Calu3 (cell line): ENCODE measurements around the gene CBX7. TPM values are rescaled to one million over a fixed set of nuclear protein-coding genes. Genes with fewer than 3 reads are reported as not detected.

Experiments used
- BruUV-seq: library from RNA; stranded (reverse); fragments of 400-500 nt; replicated peaks from 2 replicates; lab custom pipeline; 2021; lab: Mats Ljungman, UMichigan
- CTCF ChIA-PET: fragments of 300-600 bp; sonication (Branson Sonifier 250); formaldehyde crosslinking; loops from one replicate; lab custom pipeline; 2022; ENCODE audit warnings: antibody characterized with exemption; lab: Charles Lee
- DNase-seq: peaks from one replicate; pipeline ENCODE4 v3.0.0; 2022
- H3K27ac Mint-ChIP-seq: one replicate; pipeline ENCODE4 v1.8.0; 2022; ENCODE audit warnings: mixed read lengths; ENCODE audit not compliant: unreplicated experiment
- H3K27me3 Mint-ChIP-seq: one replicate; pipeline ENCODE4 v1.8.0; 2022; ENCODE audit warnings: mixed read lengths; ENCODE audit not compliant: unreplicated experiment
- H3K36me3 Mint-ChIP-seq: one replicate; pipeline ENCODE4 v1.8.0; 2022; ENCODE audit warnings: mild to moderate bottlenecking, moderate library complexity, mixed read lengths; ENCODE audit not compliant: insufficient read depth, unreplicated experiment
- H3K4me1 Mint-ChIP-seq: one replicate; pipeline ENCODE4 v1.8.0; 2022; ENCODE audit warnings: mild to moderate bottlenecking, low read depth, mixed read lengths; ENCODE audit not compliant: unreplicated experiment
- H3K4me3 Mint-ChIP-seq: one replicate; pipeline ENCODE4 v1.8.0; 2022; ENCODE audit warnings: mild to moderate bottlenecking, low read depth, moderate library complexity, mixed read lengths; ENCODE audit not compliant: unreplicated experiment
- H3K9me3 Mint-ChIP-seq: one replicate; pipeline ENCODE4 v1.8.0; 2022; ENCODE audit warnings: low read depth, mixed read lengths; ENCODE audit not compliant: unreplicated experiment
- intact Hi-C: fragments of 100-400 bp; cut with micrococcal nuclease; formaldehyde crosslinking; loops from one replicate; pipeline ENCODE4 v1.10.0; 2022; ENCODE audit not compliant: unreplicated experiment
- total RNA-seq: library from RNA; stranded (reverse); gene quantifications from 2 replicates; pipeline ENCODE4 v1.2.3, GENCODE V29; 2022
- TF ChIP-seq, protein P1 (sequence below): fragments of 200-600 bp; IDR thresholded peaks from one replicate; pipeline ENCODE4 v1.8.0; 2022; ENCODE audit warnings: antibody characterized with exemption; ENCODE audit not compliant: unreplicated experiment

Gene CBX7
- total RNA-seq, 1 experiment from 2014 or later: 10.5 TPM

GRCh38 chr22:39106326-39106725 lies 46.2 kb downstream of the CBX7 start:
- H3K27me3 Mint-ChIP-seq: no peaks in the 10 kb centered on the region
- no peak for DNase-seq
- H3K9me3 Mint-ChIP-seq: no peaks in the 10 kb centered on the region
- H3K4me1 Mint-ChIP-seq: peaks cover 10% of the 10 kb centered on the region
- BruUV-seq: no TSS peak
- CTCF ChIA-PET: no interaction called here
- TF ChIP-seq, protein P1, sequence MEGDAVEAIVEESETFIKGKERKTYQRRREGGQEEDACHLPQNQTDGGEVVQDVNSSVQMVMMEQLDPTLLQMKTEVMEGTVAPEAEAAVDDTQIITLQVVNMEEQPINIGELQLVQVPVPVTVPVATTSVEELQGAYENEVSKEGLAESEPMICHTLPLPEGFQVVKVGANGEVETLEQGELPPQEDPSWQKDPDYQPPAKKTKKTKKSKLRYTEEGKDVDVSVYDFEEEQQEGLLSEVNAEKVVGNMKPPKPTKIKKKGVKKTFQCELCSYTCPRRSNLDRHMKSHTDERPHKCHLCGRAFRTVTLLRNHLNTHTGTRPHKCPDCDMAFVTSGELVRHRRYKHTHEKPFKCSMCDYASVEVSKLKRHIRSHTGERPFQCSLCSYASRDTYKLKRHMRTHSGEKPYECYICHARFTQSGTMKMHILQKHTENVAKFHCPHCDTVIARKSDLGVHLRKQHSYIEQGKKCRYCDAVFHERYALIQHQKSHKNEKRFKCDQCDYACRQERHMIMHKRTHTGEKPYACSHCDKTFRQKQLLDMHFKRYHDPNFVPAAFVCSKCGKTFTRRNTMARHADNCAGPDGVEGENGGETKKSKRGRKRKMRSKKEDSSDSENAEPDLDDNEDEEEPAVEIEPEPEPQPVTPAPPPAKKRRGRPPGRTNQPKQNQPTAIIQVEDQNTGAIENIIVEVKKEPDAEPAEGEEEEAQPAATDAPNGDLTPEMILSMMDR: no peak
- H3K4me3 Mint-ChIP-seq: no peak overlapping the region
- peaks cover 5% of the 10 kb centered on the region for H3K36me3 Mint-ChIP-seq
- intact Hi-C loops: no loop called here
- H3K27ac Mint-ChIP-seq: no peak overlapping the region

DNA sequence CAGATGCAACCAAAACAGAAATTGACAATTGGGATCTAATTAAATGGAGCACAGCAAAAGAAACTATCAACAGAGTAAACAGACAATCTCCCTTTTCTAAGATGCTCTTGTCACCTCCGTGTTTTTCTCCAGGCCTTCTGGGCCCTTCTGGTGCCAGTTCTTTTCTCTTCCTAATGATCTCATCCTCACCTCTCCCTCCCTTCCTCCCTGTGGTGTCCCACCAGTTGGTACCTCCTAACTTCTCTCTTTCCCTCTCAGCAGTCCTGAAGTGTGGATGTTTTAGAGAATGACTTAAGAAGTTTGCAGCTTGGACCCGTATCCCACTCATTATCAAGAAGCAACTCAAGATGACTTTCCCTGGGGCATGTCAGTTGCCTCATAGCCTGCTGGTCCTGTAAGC lies 49.0 kb downstream of the CBX7 start:
- Mint-ChIP-seq H3K4me3 (no peak overlapping the region), H3K36me3 (no peaks in the 10 kb centered on the region), H3K27me3 (no peaks in the 10 kb centered on the region), H3K9me3 (no peaks in the 10 kb centered on the region), H3K27ac (no peak overlapping the region), H3K4me1 (no peaks in the 10 kb centered on the region)
- TF ChIP-seq, protein P1: no peak
- no TSS peak for BruUV-seq
- CTCF ChIA-PET: interaction anchor here (0.6 kb wide), 1 partner anchor 126 kb away, joined by 3 read pairs; no protein-coding TSS in a partner anchor
- intact Hi-C loops: no loop called here
- DNase-seq: no peak

DNA sequence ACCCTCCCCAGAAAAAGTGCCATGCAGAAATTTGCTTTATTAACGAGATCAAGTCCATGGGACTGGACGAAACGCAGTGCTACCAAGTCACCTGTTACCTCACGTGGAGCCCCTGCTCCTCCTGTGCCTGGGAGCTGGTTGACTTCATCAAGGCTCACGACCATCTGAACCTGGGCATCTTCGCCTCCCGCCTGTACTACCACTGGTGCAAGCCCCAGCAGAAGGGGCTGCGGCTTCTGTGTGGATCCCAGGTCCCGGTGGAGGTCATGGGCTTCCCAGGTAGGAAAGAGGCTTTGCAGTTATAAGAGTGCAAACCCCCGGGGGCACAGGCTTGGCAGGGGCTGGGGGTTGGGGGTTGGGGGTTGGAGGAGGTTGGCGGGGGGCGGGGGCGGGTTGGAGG lies 51.3 kb downstream of the CBX7 start:
- H3K4me1 Mint-ChIP-seq: no peaks in the 10 kb centered on the region
- no peaks in the 10 kb centered on the region for H3K36me3 Mint-ChIP-seq
- no peak for DNase-seq
- H3K9me3 Mint-ChIP-seq: no peaks in the 10 kb centered on the region
- H3K27ac Mint-ChIP-seq: no peak overlapping the region
- TF ChIP-seq, protein P1: no peak
- H3K27me3 Mint-ChIP-seq: no peaks in the 10 kb centered on the region
- BruUV-seq: no TSS peak
- intact Hi-C loops: no loop called here
- CTCF ChIA-PET: no interaction called here
- H3K4me3 Mint-ChIP-seq: no peak overlapping the region

DNA sequence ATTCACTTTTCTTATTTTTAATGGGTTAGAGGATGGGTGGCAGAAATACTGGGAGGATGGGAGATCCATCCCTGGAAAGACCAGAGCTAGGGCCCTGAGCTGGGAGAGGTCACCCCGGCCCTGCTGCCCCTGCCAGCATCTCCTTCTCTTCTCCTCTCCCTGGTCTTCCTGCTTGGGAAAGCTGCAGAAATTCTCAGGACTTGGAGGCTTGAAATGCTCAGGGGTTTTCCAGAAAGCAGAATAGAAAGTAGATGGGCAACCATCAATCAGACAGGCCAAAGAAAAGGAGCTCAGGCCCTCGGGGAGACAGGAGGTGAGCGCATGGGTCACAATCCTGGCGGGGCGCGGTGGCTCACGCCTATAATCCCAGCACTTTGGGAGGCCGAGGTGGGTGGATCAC lies 53.9 kb downstream of the CBX7 start:
- CTCF ChIA-PET: interaction anchor here (0.6 kb wide), 2 partner anchors 50 to 97 kb away, joined by 3 to 4 read pairs; no protein-coding TSS in a partner anchor
- H3K36me3 Mint-ChIP-seq: no peaks in the 10 kb centered on the region
- no peak overlapping the region for H3K27ac Mint-ChIP-seq
- no peaks in the 10 kb centered on the region for H3K9me3 Mint-ChIP-seq
- no TSS peak for BruUV-seq
- TF ChIP-seq, protein P1: no peak
- H3K27me3 Mint-ChIP-seq: no peaks in the 10 kb centered on the region
- intact Hi-C loops: no loop called here
- no peak for DNase-seq
- H3K4me1 Mint-ChIP-seq: no peaks in the 10 kb centered on the region
- H3K4me3 Mint-ChIP-seq: no peak overlapping the region
